GM23338 (cell line): ENCODE measurements around the gene CPXM2. TPM values are rescaled to one million over a fixed set of nuclear protein-coding genes. Genes with fewer than 3 reads are reported as not detected.

Experiments used
- ATAC-seq: fragments of 200-7000 bp; cut with Tn5 transposase; 3 replicates; pipeline ENCODE4 v1.9.1; 2020
- DNase-seq: peaks from one replicate; pipeline ENCODE4 v3.0.0-alpha.2; 2015; ENCODE audit warnings: low spot score
- H2AFZ ChIP-seq: fragments of 200-600 bp; sonication (generic); 2 replicates; pipeline ENCODE4 v1.8.0; 2016; ENCODE audit warnings: antibody characterized with exemption, mild to moderate bottlenecking, moderate library complexity
- H3F3A ChIP-seq: fragments of 200-600 bp; sonication (generic); replicated peaks from 2 replicates; pipeline ENCODE4 v1.8.0; 2017; ENCODE audit warnings: antibody characterized with exemption, mixed run types, low read depth
- H3K27ac ChIP-seq: fragments of 200-600 bp; sonication (generic); 2 replicates; pipeline ENCODE4 v1.6.1; 2016; ENCODE audit warnings: low read depth
- H3K27me3 ChIP-seq: fragments of 200-600 bp; sonication (generic); 2 replicates; pipeline ENCODE4 v1.8.0; 2016; ENCODE audit warnings: mild to moderate bottlenecking, mixed run types, moderate library complexity; ENCODE audit not compliant: insufficient read depth
- H3K36me3 ChIP-seq: fragments of 200-600 bp; sonication (generic); 2 replicates; pipeline ENCODE4 v1.8.0; 2016; ENCODE audit warnings: mild to moderate bottlenecking; ENCODE audit not compliant: insufficient read depth
- H3K4me1 ChIP-seq: fragments of 200-600 bp; sonication (generic); 2 replicates; pipeline ENCODE4 v1.8.0; 2016; ENCODE audit warnings: mild to moderate bottlenecking, moderate library complexity; ENCODE audit not compliant: insufficient read depth
- H3K4me2 ChIP-seq: fragments of 200-600 bp; sonication (generic); 2 replicates; pipeline ENCODE4 v1.7.1; 2017; ENCODE audit warnings: mixed run types
- H3K4me3 ChIP-seq: fragments of 200-600 bp; sonication (generic); 2 replicates; pipeline ENCODE4 v1.6.1; 2016; ENCODE audit warnings: mixed run types
- H3K79me2 ChIP-seq: fragments of 200-600 bp; sonication (generic); replicated peaks from 2 replicates; pipeline ENCODE4 v1.8.0; 2017; ENCODE audit warnings: mild to moderate bottlenecking; ENCODE audit not compliant: insufficient read depth
- H3K9me2 ChIP-seq: fragments of 200-600 bp; sonication (generic); 2 replicates; pipeline ENCODE4 v1.8.0; 2017; ENCODE audit not compliant: insufficient read depth
- H4K20me1 ChIP-seq: fragments of 200-600 bp; sonication (generic); replicated peaks from 2 replicates; pipeline ENCODE4 v1.8.0; 2017; ENCODE audit warnings: mild to moderate bottlenecking; ENCODE audit not compliant: insufficient read depth
- H3K27ac Mint-ChIP-seq: 2 replicates; pipeline ENCODE4 v1.8.0; 2020; ENCODE audit warnings: inconsistent platforms, mild to moderate bottlenecking, moderate library complexity, mixed read lengths
- H3K27me3 Mint-ChIP-seq: 3 replicates; pipeline ENCODE4 v1.8.0; 2022; ENCODE audit warnings: low read depth, mild to moderate bottlenecking, moderate library complexity, mixed read lengths, inconsistent platforms; ENCODE audit not compliant: insufficient read depth, poor library complexity
- H3K36me3 Mint-ChIP-seq: 3 replicates; pipeline ENCODE4 v1.8.0; 2021; ENCODE audit warnings: low read depth, mild to moderate bottlenecking, inconsistent platforms, moderate library complexity, mixed read lengths
- H3K4me1 Mint-ChIP-seq: 3 replicates; pipeline ENCODE4 v1.8.0; 2020; ENCODE audit warnings: mild to moderate bottlenecking, inconsistent platforms, mixed read lengths
- H3K4me3 Mint-ChIP-seq: 3 replicates; pipeline ENCODE4 v1.8.0; 2021; ENCODE audit warnings: moderate library complexity, mild to moderate bottlenecking, inconsistent platforms, mixed read lengths
- H3K9me3 Mint-ChIP-seq: 3 replicates; pipeline ENCODE4 v1.8.0; 2020; ENCODE audit warnings: moderate library complexity, mild to moderate bottlenecking, inconsistent platforms, mixed read lengths
- CREB1 ChIP-seq: fragments of 250-450 bp; sonication (Bioruptor Pico); IDR thresholded peaks from 2 replicates; pipeline ENCODE4 v1.5.0; 2020; ENCODE audit warnings: low read depth, mild to moderate bottlenecking, moderate library complexity
- CTCF ChIP-seq, 2 experiments: fragments of 200-600 bp in 1 of 2; sonication (generic) in 1 of 2; conservative IDR thresholded peaks; 2 replicates each; pipeline versions ENCODE4 v1.5.1 to v1.6.1; 2016 to 2017; ENCODE audit warnings: antibody characterized with exemption in 2 of 2, low read depth in 2 of 2, mild to moderate bottlenecking in 2 of 2, moderate library complexity in 1 of 2
- ETS1 ChIP-seq: IDR thresholded peaks from 2 replicates; pipeline ENCODE4 v1.6.1; 2016; ENCODE audit warnings: antibody characterized with exemption
- EZH2 ChIP-seq: fragments of 200-600 bp; sonication (generic); IDR thresholded peaks from one replicate; pipeline ENCODE4 v1.8.0; 2017; ENCODE audit warnings: antibody characterized with exemption, mild to moderate bottlenecking, low read depth; ENCODE audit not compliant: unreplicated experiment
- EZH2phosphoT487 ChIP-seq: fragments of 200-600 bp; sonication (generic); IDR thresholded peaks from one replicate; pipeline ENCODE4 v1.8.1; 2018; ENCODE audit warnings: antibody characterized with exemption; ENCODE audit not compliant: unreplicated experiment
- JUNB ChIP-seq: IDR thresholded peaks from one replicate; pipeline ENCODE4 v1.6.1; 2016; ENCODE audit warnings: antibody characterized with exemption; ENCODE audit not compliant: unreplicated experiment
- NANOG ChIP-seq: IDR thresholded peaks from 2 replicates; pipeline ENCODE4 v1.6.1; 2016; ENCODE audit warnings: antibody characterized with exemption, borderline replicate concordance
- POLR2AphosphoS5 ChIP-seq: IDR thresholded peaks from 2 replicates; pipeline ENCODE4 v1.6.1; 2016; ENCODE audit warnings: antibody characterized with exemption, low read depth
- REST ChIP-seq: IDR thresholded peaks from one replicate; pipeline ENCODE4 v1.6.1; 2018; ENCODE audit warnings: antibody characterized with exemption; ENCODE audit not compliant: unreplicated experiment
- STAT1 ChIP-seq: IDR thresholded peaks from one replicate; pipeline ENCODE4 v1.6.1; 2016; ENCODE audit warnings: antibody characterized with exemption; ENCODE audit not compliant: unreplicated experiment
- ZNF114 ChIP-seq: fragments of 250-450 bp; sonication (Bioruptor Pico); IDR thresholded peaks from 2 replicates; pipeline ENCODE4 v1.5.0; 2020; ENCODE audit warnings: mild to moderate bottlenecking, moderate library complexity
- ZNF331 ChIP-seq: fragments of 250-450 bp; sonication (Bioruptor Pico); IDR thresholded peaks from 2 replicates; pipeline ENCODE4 v1.5.0; 2020; ENCODE audit warnings: low read depth, mild to moderate bottlenecking, moderate library complexity
- ZNF462 ChIP-seq: fragments of 250-450 bp; sonication (Bioruptor Pico); IDR thresholded peaks from 2 replicates; pipeline ENCODE4 v1.5.0; 2020; ENCODE audit warnings: mild to moderate bottlenecking, moderate library complexity
- polyA plus RNA-seq: library from polyadenylated mRNA; unstranded; fragments of >200 nt; fragmentation: Nextera tagmentation; extraction: Ambion mirVana; gene quantifications from 2 replicates; pipeline ENCODE4 v1.2.1, GENCODE V29; 2016
- total RNA-seq: library from RNA; depleted of rRNA; stranded (reverse); fragments of >200 nt; shearing (Covaris generic); gene quantifications from 2 replicates; pipeline ENCODE4 v1.2.3, GENCODE V29; 2014

CPXM2 gene
- total and polyA plus RNA-seq, 2 experiments from 2014 or later = 1.6 to 8.1 TPM

GRCh38 chr10:123744224-123744536 lies 147.4 kb downstream of the CPXM2 start:
- H3K9me2 ChIP-seq = no peaks in the 10 kb centered on the region
- peaks cover 16% of the 10 kb centered on the region for H3K4me1 ChIP-seq
- H3K4me3 ChIP-seq = no peak overlapping the region
- Mint-ChIP-seq H3K36me3 (peaks cover 4% of the 10 kb centered on the region; the same call in 1 of the 3 replicates), H3K4me1 (peaks cover 19% of the 10 kb centered on the region), H3K4me3 (no peak overlapping the region), H3K27me3 (peaks cover 6% of the 10 kb centered on the region), H3K9me3 (no peaks in the 10 kb centered on the region), H3K27ac (peak overlapping the region; percentile 21; the same call in 1 of the 2 replicates)
- DNase-seq = no peak
- no peaks in the 10 kb centered on the region for H3K27me3 ChIP-seq
- TF ChIP-seq EZH2 (no peak), CTCF (conservative IDR thresholded peaks at IDR 0.05; ENCODE audit: low read depth in 2 of 2) (no peak), CREB1 (CRISPR knock-in tag) (no peak), ZNF114 (CRISPR knock-in tag) (no peak), POLR2AphosphoS5 (no peak), REST (no peak), STAT1 (no peak), JUNB (no peak), ZNF331 (CRISPR knock-in tag) (no peak), ZNF462 (no peak), EZH2phosphoT487 (no peak), NANOG (no peak), ETS1 (no peak)
- no peaks in the 10 kb centered on the region for H3K36me3 ChIP-seq
- H3K4me2 ChIP-seq = no peak overlapping the region
- no peaks in the 10 kb centered on the region for H4K20me1 ChIP-seq
- no peaks in the 10 kb centered on the region for H3F3A ChIP-seq
- H2AFZ ChIP-seq = no peak overlapping the region
- H3K27ac ChIP-seq = no peak overlapping the region
- ATAC-seq = no peak
- no peaks in the 10 kb centered on the region for H3K79me2 ChIP-seq
